IMR-90 (cell line): Measurements from ENCODE around the gene TAP2. TPM values are rescaled to one million over a fixed set of nuclear protein-coding genes. Genes with fewer than 3 reads are reported as not detected.

Experiments used
- ATAC-seq: fragments of 200-7000 bp; cut with Tn5 transposase; 2 replicates; pipeline ENCODE4 v1.9.1; 2020; ENCODE audit warnings: low read depth, mild to moderate bottlenecking, moderate library complexity
- BruUV-seq: library from RNA; stranded (reverse); fragments of 400-500 nt; replicated peaks from 2 replicates; lab custom pipeline; 2021; lab: Mats Ljungman, UMichigan
- CTCF ChIA-PET: fragments of 300-600 bp; formaldehyde crosslinking; extraction: SDS; loops from one replicate; lab custom pipeline; 2021; ENCODE audit warnings: antibody characterized with exemption; lab: Yijun Ruan, JAX
- POLR2A ChIA-PET: fragments of 300-600 bp; sonication (Branson Sonifier 250); formaldehyde crosslinking; loops from one replicate; lab custom pipeline; 2022; ENCODE audit warnings: antibody characterized with exemption; ENCODE audit not compliant: unreplicated experiment; lab: Charles Lee
- DNase-seq: peaks from one replicate; pipeline ENCODE4 v3.0.0; 2013
- H2AFZ ChIP-seq: replicated peaks from 2 replicates; pipeline ENCODE3; 2013; ENCODE audit warnings: low read length, mild to moderate bottlenecking; ENCODE audit not compliant: poor library complexity
- H2AK5ac ChIP-seq: 2 replicates; pipeline ENCODE4 v1.6.1; 2013; ENCODE audit warnings: low read depth, low read length, inconsistent platforms
- H2AK9ac ChIP-seq: replicated peaks from 2 replicates; pipeline ENCODE3; 2013; ENCODE audit warnings: mild to moderate bottlenecking, low read depth, low read length, moderate library complexity; ENCODE audit not compliant: poor library complexity
- H2BK120ac ChIP-seq: 2 replicates; pipeline ENCODE4 v1.6.1; 2013; ENCODE audit warnings: low read depth, low read length, inconsistent platforms
- H2BK15ac ChIP-seq: 3 replicates; pipeline ENCODE4 v1.6.1; 2013; ENCODE audit warnings: low read depth, low read length, inconsistent platforms
- H2BK20ac ChIP-seq: 2 replicates; pipeline ENCODE4 v1.6.1; 2013; ENCODE audit warnings: low read depth, mild to moderate bottlenecking, inconsistent platforms, low read length, moderate library complexity
- H2BK5ac ChIP-seq: 2 replicates; pipeline ENCODE4 v1.6.1; 2013; ENCODE audit warnings: mild to moderate bottlenecking, low read depth, low read length, inconsistent platforms; ENCODE audit not compliant: poor library complexity, severe bottlenecking
- H3K14ac ChIP-seq: replicated peaks from 2 replicates; pipeline ENCODE4 v1.6.1; 2013; ENCODE audit warnings: low read depth, low read length, inconsistent platforms
- H3K18ac ChIP-seq: 2 replicates; pipeline ENCODE4 v1.6.1; 2013; ENCODE audit warnings: low read depth, low read length, control low read depth
- H3K23ac ChIP-seq: 2 replicates; pipeline ENCODE4 v1.6.1; 2013; ENCODE audit warnings: low read depth, low read length, inconsistent platforms
- H3K27ac ChIP-seq: 2 replicates; pipeline ENCODE4 v1.5.1; 2013; ENCODE audit warnings: mild to moderate bottlenecking, control low read depth, low read length; ENCODE audit not compliant: insufficient read depth
- H3K27me3 ChIP-seq: 2 replicates; pipeline ENCODE4 v1.6.1; 2013; ENCODE audit warnings: low read length; ENCODE audit not compliant: control insufficient read depth, insufficient read depth
- H3K36me3 ChIP-seq: 2 replicates; pipeline ENCODE4 v1.6.1; 2013; ENCODE audit warnings: low read length, mixed read lengths; ENCODE audit not compliant: control insufficient read depth, insufficient read depth
- H3K4ac ChIP-seq: 2 replicates; pipeline ENCODE4 v1.6.1; 2013; ENCODE audit warnings: low read depth, low read length, inconsistent platforms
- H3K4me1 ChIP-seq: 2 replicates; pipeline ENCODE4 v1.6.1; 2013; ENCODE audit warnings: low read length, mixed read lengths; ENCODE audit not compliant: control insufficient read depth, insufficient read depth
- H3K4me2 ChIP-seq: 2 replicates; pipeline ENCODE4 v1.6.1; 2013; ENCODE audit warnings: low read depth, mild to moderate bottlenecking, control low read depth, low read length, moderate library complexity
- H3K4me3 ChIP-seq: 2 replicates; pipeline ENCODE4 v1.5.1; 2013; ENCODE audit warnings: low read depth, mild to moderate bottlenecking, control low read depth, low read length, moderate library complexity; ENCODE audit not compliant: insufficient read depth
- H3K56ac ChIP-seq: 2 replicates; pipeline ENCODE4 v1.6.1; 2013; ENCODE audit warnings: low read length, inconsistent platforms; ENCODE audit not compliant: insufficient read depth; ENCODE audit errors: extremely low read depth
- H3K79me1 ChIP-seq, 2 experiments: 2 replicates each; pipeline ENCODE4 v1.6.1; 2013; ENCODE audit warnings: low read length in 2 of 2, inconsistent platforms in 1 of 2, low read depth in 1 of 2
- H3K9ac ChIP-seq: 2 replicates; pipeline ENCODE4 v1.6.1; 2013; ENCODE audit warnings: low read depth, low read length, control low read depth
- H3K9me1 ChIP-seq: 2 replicates; pipeline ENCODE4 v1.6.1; 2013; ENCODE audit warnings: low read length, inconsistent platforms; ENCODE audit not compliant: insufficient read depth
- H3K9me3 ChIP-seq: 2 replicates; pipeline ENCODE4 v1.6.1; 2013; ENCODE audit warnings: low read length; ENCODE audit not compliant: control insufficient read depth, insufficient read depth
- H4K20me1 ChIP-seq: 2 replicates; pipeline ENCODE4 v1.6.1; 2013; ENCODE audit warnings: low read length, inconsistent platforms; ENCODE audit not compliant: insufficient read depth
- H4K5ac ChIP-seq: 2 replicates; pipeline ENCODE4 v1.6.1; 2013; ENCODE audit warnings: mild to moderate bottlenecking, low read depth, low read length, control low read depth
- H4K8ac ChIP-seq, 2 experiments: 2 replicates each; pipeline ENCODE4 v1.6.1; 2013; ENCODE audit warnings: low read depth in 2 of 2, low read length in 2 of 2, control low read depth in 1 of 2, inconsistent platforms in 1 of 2
- H4K91ac ChIP-seq: 2 replicates; pipeline ENCODE4 v1.6.1; 2013; ENCODE audit warnings: low read depth, low read length, inconsistent platforms; ENCODE audit not compliant: insufficient read depth
- BHLHE40 ChIP-seq: fragments of 150-350 bp; IDR thresholded peaks from 2 replicates; pipeline ENCODE4 v1.6.1; 2016; ENCODE audit warnings: mild to moderate bottlenecking, low read depth, low read length
- CEBPB ChIP-seq: IDR thresholded peaks from 2 replicates; pipeline ENCODE4 v1.6.1; 2012; ENCODE audit warnings: low read depth, low read length, improper control_type of control experiment
- CHD1 ChIP-seq: IDR thresholded peaks from 2 replicates; pipeline ENCODE4 v1.6.1; 2012; ENCODE audit warnings: low read depth, low read length, improper control_type of control experiment
- CTCF ChIP-seq: conservative IDR thresholded peaks from 2 replicates; pipeline ENCODE4 v1.5.1; 2012; ENCODE audit warnings: mild to moderate bottlenecking, low read depth, low read length, improper control_type of control experiment
- ELK1 ChIP-seq: fragments of 150-350 bp; IDR thresholded peaks from 2 replicates; pipeline ENCODE4 v1.6.1; 2016; ENCODE audit warnings: low read depth, mild to moderate bottlenecking, low read length, moderate library complexity, borderline replicate concordance
- MAFK ChIP-seq: IDR thresholded peaks from 2 replicates; pipeline ENCODE4 v1.6.1; 2012; ENCODE audit warnings: low read depth, low read length, improper control_type of control experiment
- MAZ ChIP-seq: IDR thresholded peaks from 2 replicates; pipeline ENCODE4 v1.6.1; 2012; ENCODE audit warnings: low read depth, mild to moderate bottlenecking, low read length, improper control_type of control experiment, moderate library complexity, borderline replicate concordance
- MXI1 ChIP-seq: IDR thresholded peaks from 2 replicates; pipeline ENCODE4 v1.6.1; 2012; ENCODE audit warnings: low read depth, mild to moderate bottlenecking, low read length, moderate library complexity, borderline replicate concordance
- NFE2L2 ChIP-seq: fragments of 150-350 bp; IDR thresholded peaks from 2 replicates; pipeline ENCODE4 v1.6.1; 2016; ENCODE audit warnings: low read depth, mild to moderate bottlenecking, low read length
- POLR2A ChIP-seq: IDR thresholded peaks from 2 replicates; pipeline ENCODE4 v1.6.1; 2012; ENCODE audit warnings: mild to moderate bottlenecking, low read depth, low read length
- RAD21 ChIP-seq: IDR thresholded peaks from 2 replicates; pipeline ENCODE4 v1.6.1; 2012; ENCODE audit warnings: low read length, improper control_type of control experiment
- RCOR1 ChIP-seq: IDR thresholded peaks from 2 replicates; pipeline ENCODE4 v1.6.1; 2012; ENCODE audit warnings: mild to moderate bottlenecking, low read length, improper control_type of control experiment; ENCODE audit not compliant: insufficient replicate concordance
- RFX5 ChIP-seq: IDR thresholded peaks from 2 replicates; pipeline ENCODE4 v1.8.0; 2012; ENCODE audit warnings: low read depth, mild to moderate bottlenecking, low read length, moderate library complexity
- SMC3 ChIP-seq: fragments of 150-350 bp; IDR thresholded peaks from 2 replicates; pipeline ENCODE4 v1.6.1; 2016; ENCODE audit warnings: low read depth, mild to moderate bottlenecking, antibody characterized with exemption, low read length, moderate library complexity
- WGBS, 2 experiments: methylation state at CpG; one replicate each; pipeline versions ENCODE4 v1.1.5 to v1.1.7; 2013; ENCODE audit warnings: missing lambda C conversion rate in 2 of 2; ENCODE audit not compliant: insufficient read length in 1 of 2; ENCODE audit errors: extremely low coverage in 2 of 2; 5-methylcytosine and 5-hydroxymethylcytosine counted together
- dilution Hi-C: fragments of 300-500 bp; cut with HindIII; formaldehyde crosslinking; loops from one replicate; pipeline ENCODE4 v1.14.3; 2018; ENCODE audit warnings: low sequenced_read_pairs; ENCODE audit not compliant: unreplicated experiment
- in situ Hi-C: fragments of 300-500 bp; cut with MboI; formaldehyde crosslinking; loops from 3 replicates; pipeline ENCODE4 v1.14.3; 2019; ENCODE audit warnings: low sequenced_read_pairs, inconsistent platforms, mixed read lengths
- intact Hi-C: fragments of 100-400 bp; cut with micrococcal nuclease; formaldehyde crosslinking; loops from 2 replicates; pipeline ENCODE4 v1.10.0; 2022
- polyA plus RNA-seq, 3 experiments: library from polyadenylated mRNA; depleted of rRNA; stranded (reverse); fragments of >200 nt; gene quantifications; 2 replicates each; pipeline ENCODE4 v1.2.3, GENCODE V29; 2012; ENCODE audit warnings: low replicate concordance in 1 of 3
- total RNA-seq: library from RNA; depleted of rRNA; stranded (reverse); fragments of >200 nt; gene quantifications from 2 replicates; pipeline ENCODE4 v1.2.3, GENCODE V29; 2012
- TF ChIP-seq, protein P1 (sequence below): fragments of 150-350 bp; IDR thresholded peaks from 2 replicates; pipeline ENCODE4 v1.6.1; 2017; ENCODE audit warnings: mild to moderate bottlenecking, antibody characterized with exemption, low read length, low read depth

Gene TAP2
- total and polyA plus RNA-seq, 2 of the 4 experiments (the other 2 are of a cell fraction): 6.6 to 11.4 TPM

- Histone ChIP-seq H3K27me3 (no peaks in the 10 kb centered on the region), H2AK9ac (peak overlapping the region; percentile 90), H3K18ac (no peak overlapping the region), H3K14ac (peak overlapping the region; percentile 21; the same call in 1 of the 2 replicates), H3K27ac (peak overlapping the region; percentile 59; the same call in 1 of the 2 replicates), H2BK5ac (peak overlapping the region; percentile 17), H3K4me2 (peak overlapping the region; percentile 78), H3K23ac (0 out of 2 replicates have a peak overlapping the region, but pooled peaks have one; percentile 38), H2BK20ac (no peak overlapping the region), H4K8ac (peak overlapping the region in 1 of 2 experiments; percentile 48; a peak in 1 of 4 replicates), H2BK120ac (no peak overlapping the region), H3K4me1 (peaks cover 6% of the 10 kb centered on the region), H3K36me3 (peaks cover 12% of the 10 kb centered on the region), H3K9me1 (peaks cover 3% of the 10 kb centered on the region; the same call in 1 of the 2 replicates), H2BK15ac (no peak overlapping the region), H3K9ac (peak overlapping the region; percentile 47), H3K56ac (no peak overlapping the region), H3K79me1 (peaks cover 2 to 14% of the 10 kb centered on the region in 2 experiments; a peak in 2 of 4 replicates), H4K5ac (no peak overlapping the region), H4K91ac (no peak overlapping the region; the same call in 1 of the 2 replicates), H3K4me3 (peak overlapping the region; percentile 89), H3K9me3 (no peaks in the 10 kb centered on the region), H3K4ac (no peak overlapping the region), H2AFZ (peak overlapping the region; percentile 98), H2AK5ac (peak overlapping the region; percentile 36; the same call in 1 of the 2 replicates), H4K20me1 (no peaks in the 10 kb centered on the region)
- CTCF ChIA-PET: interaction anchor here (1.0 to 2.7 kb wide), 9 partner anchors 9 to 135 kb away, joined by 3 to 44 read pairs (median 10); partner anchors contain the start of genes PSMB9 and TAP1
- BruUV-seq: no TSS peak
- in situ Hi-C loops (no loop called here), intact Hi-C loops (loop anchor here (1.0 kb wide), 3 partner anchors 17 to 116 kb away; partner anchors contain the start of genes HLA-DMA and PSMB9), dilution Hi-C loops (no loop called here)
- POLR2A ChIA-PET: interaction anchor here (0.6 to 0.7 kb wide), 2 partner anchors 410 to 744 kb away, joined by 6 to 9 read pairs; no protein-coding TSS in a partner anchor
- DNase-seq (no peak), ATAC-seq (no peak)
- 53% methylated on average over 5 of the region's 12 CpGs; no CpG with 5 or more reads in 1 of the 2 experiments for WGBS, 2 experiments
- TF ChIP-seq POLR2A (no peak), BHLHE40 (no peak), MAFK (no peak), ELK1 (no peak), CTCF (no peak), NFE2L2 (no peak), CHD1 (no peak), RAD21 (no peak), RCOR1 (no peak), CEBPB (no peak), MAZ (no peak), SMC3 (no peak), MXI1 (no peak), RFX5 (no peak)
- TF ChIP-seq, protein P1, sequence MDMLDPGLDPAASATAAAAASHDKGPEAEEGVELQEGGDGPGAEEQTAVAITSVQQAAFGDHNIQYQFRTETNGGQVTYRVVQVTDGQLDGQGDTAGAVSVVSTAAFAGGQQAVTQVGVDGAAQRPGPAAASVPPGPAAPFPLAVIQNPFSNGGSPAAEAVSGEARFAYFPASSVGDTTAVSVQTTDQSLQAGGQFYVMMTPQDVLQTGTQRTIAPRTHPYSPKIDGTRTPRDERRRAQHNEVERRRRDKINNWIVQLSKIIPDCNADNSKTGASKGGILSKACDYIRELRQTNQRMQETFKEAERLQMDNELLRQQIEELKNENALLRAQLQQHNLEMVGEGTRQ: no peak
These were observed 857 bp downstream of the TAP2 start for GRCh38 chr6:32837651-32838113.
